ENCODE results near the gene MARS1.
A peak's percentile ranks its signal among the peaks of the same experiment; 100 is the strongest.

DNA sequence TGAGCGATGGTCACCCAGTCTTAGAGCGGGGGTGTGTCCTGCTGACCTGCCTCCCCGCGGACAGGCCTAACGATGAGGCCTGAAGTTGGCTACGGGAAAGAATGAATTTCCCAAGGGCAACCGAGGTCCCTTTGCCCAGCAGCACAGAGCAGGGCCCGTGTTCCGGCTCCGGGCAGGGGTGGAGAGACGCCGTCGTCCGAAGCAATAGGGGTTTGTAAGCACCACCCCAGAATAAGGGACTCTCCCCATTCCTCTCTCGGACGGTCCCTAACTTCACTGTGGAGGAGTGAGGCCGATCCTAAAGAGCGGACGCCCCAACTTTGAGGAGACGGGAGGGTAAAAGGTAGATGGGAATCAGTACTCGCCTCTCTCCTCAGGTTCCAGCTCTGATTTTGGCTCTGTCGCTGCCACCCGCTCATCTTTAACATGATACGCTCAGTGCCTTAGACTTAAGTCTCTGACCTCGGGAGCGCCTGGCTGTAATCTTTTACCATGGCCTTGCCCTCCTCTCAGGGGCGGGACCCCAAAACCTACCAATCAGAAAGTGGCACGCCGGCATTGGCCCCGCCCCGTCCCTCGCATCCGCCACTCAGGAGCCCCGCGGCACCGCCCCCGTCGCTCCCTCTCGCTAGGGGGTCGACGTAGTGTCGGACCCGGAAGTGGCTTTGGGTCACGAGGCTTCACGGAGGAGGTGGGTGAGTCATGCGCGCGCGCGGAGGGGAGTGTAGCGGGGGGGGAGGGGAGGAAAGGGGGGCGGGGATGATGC, 32.4 kb downstream of the MARS1 start, which contains the start of gene DDIT3:
- TF ChIP-seq, protein P1, sequence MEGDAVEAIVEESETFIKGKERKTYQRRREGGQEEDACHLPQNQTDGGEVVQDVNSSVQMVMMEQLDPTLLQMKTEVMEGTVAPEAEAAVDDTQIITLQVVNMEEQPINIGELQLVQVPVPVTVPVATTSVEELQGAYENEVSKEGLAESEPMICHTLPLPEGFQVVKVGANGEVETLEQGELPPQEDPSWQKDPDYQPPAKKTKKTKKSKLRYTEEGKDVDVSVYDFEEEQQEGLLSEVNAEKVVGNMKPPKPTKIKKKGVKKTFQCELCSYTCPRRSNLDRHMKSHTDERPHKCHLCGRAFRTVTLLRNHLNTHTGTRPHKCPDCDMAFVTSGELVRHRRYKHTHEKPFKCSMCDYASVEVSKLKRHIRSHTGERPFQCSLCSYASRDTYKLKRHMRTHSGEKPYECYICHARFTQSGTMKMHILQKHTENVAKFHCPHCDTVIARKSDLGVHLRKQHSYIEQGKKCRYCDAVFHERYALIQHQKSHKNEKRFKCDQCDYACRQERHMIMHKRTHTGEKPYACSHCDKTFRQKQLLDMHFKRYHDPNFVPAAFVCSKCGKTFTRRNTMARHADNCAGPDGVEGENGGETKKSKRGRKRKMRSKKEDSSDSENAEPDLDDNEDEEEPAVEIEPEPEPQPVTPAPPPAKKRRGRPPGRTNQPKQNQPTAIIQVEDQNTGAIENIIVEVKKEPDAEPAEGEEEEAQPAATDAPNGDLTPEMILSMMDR (IDR thresholded peaks at IDR 0.05): peak; percentile 10; the same call in 1 of the 2 replicates
- TF ChIP-seq ZFX (IDR thresholded peaks at IDR 0.05; ENCODE audit: borderline replicate concordance): no peak

All from 22Rv1 (cell line).